CD4-positive, alpha-beta T cell (primary cell): Measurements from ENCODE around the gene ICOS. TPM values are rescaled to one million over a fixed set of nuclear protein-coding genes. Genes with fewer than 3 reads are reported as not detected.

Experiments used
- ATAC-seq: fragments of 200-7000 bp; cut with Tn5 transposase; one replicate; pipeline ENCODE4 v1.10.0; 2022; ENCODE audit warnings: mild to moderate bottlenecking; ENCODE audit not compliant: poor library complexity
- CTCF ChIA-PET: fragments of 350-600 bp; sonication (Branson Sonifier 250); formaldehyde crosslinking; loops from one replicate; lab custom pipeline; 2021; ENCODE audit warnings: antibody characterized with exemption, inconsistent platforms; lab: Charles Lee
- POLR2A ChIA-PET: fragments of 350-600 bp; sonication (Branson Sonifier 250); formaldehyde crosslinking; loops from one replicate; lab custom pipeline; 2021; ENCODE audit warnings: antibody characterized with exemption, inconsistent platforms; lab: Charles Lee
- DNase-seq, 14 experiments: peaks; one replicate each; pipeline ENCODE4 v3.0.0-alpha.2; 2013 to 2020; ENCODE audit warnings: mixed read lengths in 2 of 14
- H3K27ac ChIP-seq, 2 donors: one replicate each; pipeline versions ENCODE4 v1.5.1 to v1.7.0; 2013; ENCODE audit warnings: low read length in 2 of 2, low read depth in 1 of 2, mild to moderate bottlenecking in 1 of 2
- H3K27me3 ChIP-seq, 2 experiments: 1 replicate in 1 of 2; 2 replicates in 1 of 2; pipeline versions ENCODE4 v1.6.1 to v1.7.0; 2013; ENCODE audit warnings: low read length in 2 of 2, control low read depth in 1 of 2, mild to moderate bottlenecking in 1 of 2, moderate library complexity in 1 of 2; ENCODE audit not compliant: insufficient read depth in 2 of 2, control insufficient read depth in 1 of 2
- H3K36me3 ChIP-seq: one replicate; pipeline ENCODE4 v1.6.1; 2013; ENCODE audit warnings: low read length, control low read depth; ENCODE audit not compliant: insufficient read depth
- H3K4me1 ChIP-seq: one replicate; pipeline ENCODE4 v1.6.1; 2013; ENCODE audit warnings: low read length, control low read depth; ENCODE audit not compliant: insufficient read depth
- H3K4me3 ChIP-seq: one replicate; pipeline ENCODE4 v1.5.1; 2013; ENCODE audit warnings: mild to moderate bottlenecking, low read length, moderate library complexity
- H3K9me3 ChIP-seq, 2 experiments: 1 replicate in 1 of 2; 2 replicates in 1 of 2; pipeline versions ENCODE4 v1.6.1 to v1.7.0; 2013; ENCODE audit warnings: low read length in 2 of 2, mild to moderate bottlenecking in 2 of 2, control low read depth in 1 of 2, moderate library complexity in 1 of 2; ENCODE audit not compliant: control insufficient read depth in 1 of 2, insufficient read depth in 1 of 2
- H3K27ac Mint-ChIP-seq: one replicate; pipeline ENCODE4 v1.8.0; 2020; ENCODE audit warnings: mixed read lengths
- H3K27me3 Mint-ChIP-seq: one replicate; pipeline ENCODE4 v1.8.0; 2021; ENCODE audit warnings: mixed read lengths
- H3K36me3 Mint-ChIP-seq: one replicate; pipeline ENCODE4 v1.8.0; 2021; ENCODE audit warnings: low read depth, mixed read lengths
- H3K4me1 Mint-ChIP-seq: one replicate; pipeline ENCODE4 v1.8.0; 2021; ENCODE audit warnings: low read depth, mixed read lengths
- H3K4me3 Mint-ChIP-seq: one replicate; pipeline ENCODE4 v1.8.0; 2020; ENCODE audit warnings: mild to moderate bottlenecking, mixed read lengths
- H3K9me3 Mint-ChIP-seq: one replicate; pipeline ENCODE4 v1.8.0; 2020; ENCODE audit warnings: mixed read lengths
- intact Hi-C, 2 experiments: fragments of 100-400 bp; cut with DNase I in 1 of 2; cut with micrococcal nuclease in 1 of 2; formaldehyde crosslinking; loops; one replicate each; pipeline versions ENCODE4 v1.15.1 to v1.9.0; 2023 to 2025; cut with DNase I, micrococcal nuclease
- total RNA-seq, 174 experiments: library from RNA in 2 of 174; stranded (reverse) in 2 of 174; gene quantifications; one replicate each; pipeline ENCODE4 v1.2.3 and lab custom pipeline; 2021 to 2026
- TF ChIP-seq, protein P1 (sequence below): fragments of 200-600 bp; IDR thresholded peaks from one replicate; pipeline ENCODE4 v1.8.0; 2022; ENCODE audit warnings: antibody characterized with exemption, mild to moderate bottlenecking

ICOS gene
- total RNA-seq, 2 experiments from 2014 or later = 93.3 to 98.1 TPM

DNA sequence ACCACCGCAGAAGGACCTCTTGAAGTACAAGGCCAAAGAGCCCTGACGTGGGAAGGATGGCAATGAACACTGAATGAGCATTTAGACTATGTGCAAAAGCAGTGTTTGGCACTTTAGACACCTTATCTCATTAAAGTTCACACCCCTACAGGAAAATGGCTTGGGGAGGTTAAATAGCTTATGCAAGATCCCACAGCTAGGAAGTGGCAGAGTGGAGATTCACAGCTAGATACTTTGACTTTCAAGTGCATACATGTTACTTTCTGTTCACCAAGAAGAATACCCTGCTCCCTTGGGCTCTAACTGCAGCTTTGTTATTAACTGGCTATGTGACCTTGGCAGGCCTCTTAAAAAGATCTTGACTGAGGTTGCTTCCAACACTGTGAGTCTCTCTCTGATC is 58.2 kb downstream of the ICOS start:
- intact Hi-C loops = loop anchor here in 1 of 2 experiments (5.0 kb wide), 1 partner anchor 42 kb away; no protein-coding TSS in a partner anchor
- no peak overlapping the region for H3K27ac Mint-ChIP-seq
- H3K36me3 Mint-ChIP-seq = no peaks in the 10 kb centered on the region
- Histone ChIP-seq H3K27me3 (no peaks in the 10 kb centered on the region), H3K36me3 (no peaks in the 10 kb centered on the region), H3K9me3 (no peaks in the 10 kb centered on the region), H3K4me1 (peaks cover 18% of the 10 kb centered on the region), H3K27ac (no peak overlapping the region), H3K4me3 (no peak overlapping the region)
- ChIA-PET POLR2A (interaction anchor here (0.9 to 1.3 kb wide), 2 partner anchors 9 to 11 kb away, joined by 3 to 4 read pairs; no protein-coding TSS in a partner anchor), CTCF (no interaction called here)
- TF ChIP-seq, protein P1, sequence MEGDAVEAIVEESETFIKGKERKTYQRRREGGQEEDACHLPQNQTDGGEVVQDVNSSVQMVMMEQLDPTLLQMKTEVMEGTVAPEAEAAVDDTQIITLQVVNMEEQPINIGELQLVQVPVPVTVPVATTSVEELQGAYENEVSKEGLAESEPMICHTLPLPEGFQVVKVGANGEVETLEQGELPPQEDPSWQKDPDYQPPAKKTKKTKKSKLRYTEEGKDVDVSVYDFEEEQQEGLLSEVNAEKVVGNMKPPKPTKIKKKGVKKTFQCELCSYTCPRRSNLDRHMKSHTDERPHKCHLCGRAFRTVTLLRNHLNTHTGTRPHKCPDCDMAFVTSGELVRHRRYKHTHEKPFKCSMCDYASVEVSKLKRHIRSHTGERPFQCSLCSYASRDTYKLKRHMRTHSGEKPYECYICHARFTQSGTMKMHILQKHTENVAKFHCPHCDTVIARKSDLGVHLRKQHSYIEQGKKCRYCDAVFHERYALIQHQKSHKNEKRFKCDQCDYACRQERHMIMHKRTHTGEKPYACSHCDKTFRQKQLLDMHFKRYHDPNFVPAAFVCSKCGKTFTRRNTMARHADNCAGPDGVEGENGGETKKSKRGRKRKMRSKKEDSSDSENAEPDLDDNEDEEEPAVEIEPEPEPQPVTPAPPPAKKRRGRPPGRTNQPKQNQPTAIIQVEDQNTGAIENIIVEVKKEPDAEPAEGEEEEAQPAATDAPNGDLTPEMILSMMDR = no peak
- no peaks in the 10 kb centered on the region for H3K27me3 Mint-ChIP-seq
- DNase-seq (peak in 3 of 14 experiments; percentile 29 to 70 (median 32)), ATAC-seq (no peak)
- no peaks in the 10 kb centered on the region for H3K9me3 Mint-ChIP-seq
- H3K4me3 Mint-ChIP-seq = no peak overlapping the region
- peaks cover 44% of the 10 kb centered on the region for H3K4me1 Mint-ChIP-seq

DNA sequence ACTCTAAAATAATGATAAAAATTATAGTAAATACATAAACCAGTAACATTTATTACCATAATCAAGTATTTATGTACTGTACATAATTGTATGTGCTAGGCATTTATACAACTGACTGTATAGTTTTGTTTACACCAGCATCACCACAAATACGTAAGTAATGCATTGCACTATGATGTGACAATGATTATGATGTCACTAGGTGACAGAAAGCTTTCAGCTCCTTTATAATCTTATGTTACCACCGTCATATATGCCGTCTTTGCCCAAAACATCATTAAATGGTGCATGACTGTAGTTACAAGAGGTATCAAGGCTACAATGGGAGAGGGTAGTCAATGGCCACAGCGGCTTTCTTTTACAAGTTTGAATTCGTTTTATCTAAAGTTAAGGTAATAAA is 60.1 kb downstream of the ICOS start:
- H3K27me3 Mint-ChIP-seq = no peaks in the 10 kb centered on the region
- DNase-seq = no peak
- no peaks in the 10 kb centered on the region for H3K27me3 ChIP-seq
- ChIA-PET POLR2A (interaction anchor here (0.9 to 1.4 kb wide), 2 partner anchors 11 to 27 kb away, joined by 3 to 4 read pairs; no protein-coding TSS in a partner anchor), CTCF (no interaction called here)
- peaks cover 30% of the 10 kb centered on the region for H3K4me1 ChIP-seq
- ATAC-seq = no peak
- H3K27ac ChIP-seq = no peak overlapping the region
- H3K9me3 ChIP-seq = no peaks in the 10 kb centered on the region
- intact Hi-C loops = loop anchor here (1.0 to 5.0 kb wide), 2 partner anchors 12 to 44 kb away; no protein-coding TSS in a partner anchor
- H3K4me1 Mint-ChIP-seq = peaks cover 62% of the 10 kb centered on the region
- no peaks in the 10 kb centered on the region for H3K9me3 Mint-ChIP-seq
- no peaks in the 10 kb centered on the region for H3K36me3 ChIP-seq
- no peak overlapping the region for H3K27ac Mint-ChIP-seq
- H3K4me3 ChIP-seq = no peak overlapping the region
- H3K36me3 Mint-ChIP-seq = no peaks in the 10 kb centered on the region
- H3K4me3 Mint-ChIP-seq = no peak overlapping the region
- TF ChIP-seq, protein P1 = no peak

DNA sequence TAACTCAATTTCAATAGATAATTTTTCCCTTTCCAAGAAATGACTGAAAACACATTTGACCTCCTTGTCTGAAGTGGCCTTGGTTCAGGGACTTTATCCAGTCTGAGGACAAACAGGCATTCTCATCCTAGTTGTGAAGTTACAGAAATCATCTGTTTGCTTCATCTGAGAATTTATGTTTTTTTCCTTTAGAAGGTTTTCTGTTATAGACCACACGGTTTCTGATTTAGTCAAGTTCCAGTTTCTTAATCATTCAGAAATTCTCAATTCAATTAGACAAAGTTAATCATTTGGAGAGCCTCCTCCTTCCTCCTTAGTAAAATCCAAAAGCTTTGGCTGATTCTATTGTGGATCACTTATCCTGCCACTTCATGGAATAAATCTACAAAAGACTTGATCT is 60.9 kb downstream of the ICOS start:
- Mint-ChIP-seq H3K4me1 (peaks cover 70% of the 10 kb centered on the region), H3K36me3 (no peaks in the 10 kb centered on the region)

More for the DNA sequence above, 60.9 kb downstream of the ICOS start:
- Mint-ChIP-seq H3K4me3 (no peak overlapping the region), H3K27ac (peak overlapping the region; percentile 86), H3K27me3 (no peaks in the 10 kb centered on the region), H3K9me3 (no peaks in the 10 kb centered on the region)
- DNase-seq (no peak), ATAC-seq (no peak)
- TF ChIP-seq, protein P1 = no peak
- ChIA-PET CTCF (no interaction called here), POLR2A (no interaction called here)
- Histone ChIP-seq H3K4me1 (peaks cover 35% of the 10 kb centered on the region), H3K27ac (no peak overlapping the region), H3K27me3 (no peaks in the 10 kb centered on the region), H3K9me3 (no peaks in the 10 kb centered on the region), H3K4me3 (no peak overlapping the region), H3K36me3 (no peaks in the 10 kb centered on the region)
- intact Hi-C loops = loop anchor here in 1 of 2 experiments (5.0 kb wide), 1 partner anchor 45 kb away; no protein-coding TSS in a partner anchor
